Measurements from ENCODE around the gene PLEKHA4.
"Not testable (repeated sequence)": the region's sequence is repeated elsewhere in the genome, so short reads cannot be mapped to it uniquely, and the experiment has no call there.

Gene PLEKHA4

DNA sequence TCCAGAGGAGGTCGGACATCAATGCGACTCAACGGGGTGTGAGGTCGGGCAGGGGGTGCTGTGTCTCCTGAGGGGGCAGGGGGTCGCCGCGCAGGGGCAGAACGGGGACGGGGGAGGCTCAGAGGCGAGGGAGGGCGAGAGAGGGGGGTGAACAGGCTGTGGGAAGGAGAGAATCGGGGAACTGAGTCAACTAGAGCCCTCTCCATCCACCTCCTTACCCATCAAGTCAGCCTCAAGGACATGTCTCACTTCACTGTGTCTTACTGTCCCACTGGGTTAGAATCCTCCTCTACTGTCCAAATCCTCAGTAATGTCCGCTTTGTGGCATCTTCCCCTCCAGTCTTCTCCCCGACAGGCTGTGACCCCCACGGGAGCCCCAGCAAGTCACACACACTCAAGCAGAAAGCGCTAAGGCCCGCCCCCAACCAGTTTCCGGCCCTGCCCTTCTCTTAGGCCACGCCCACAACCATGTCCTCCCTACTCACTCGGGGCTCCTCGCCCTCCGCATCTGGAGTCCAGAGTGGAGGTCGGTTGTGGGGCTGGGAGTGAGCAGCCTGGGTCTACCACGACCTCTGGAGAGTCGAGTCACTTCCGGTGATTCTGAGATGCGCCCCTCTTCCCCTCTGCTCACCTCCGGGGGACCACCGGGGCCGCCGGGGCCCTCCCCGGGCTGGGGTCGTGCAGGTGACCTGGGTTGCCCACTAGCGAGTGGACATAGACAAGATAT is 9.3 kb downstream of the PLEKHA4 start:
- H3K4me3 ChIP-seq (ENCODE audit: low read depth, low read length): no peak overlapping the region
- no peak for DNase-seq
- no peaks in the 10 kb centered on the region for H3K27me3 ChIP-seq
- H3K36me3 ChIP-seq: peaks cover 8% of the 10 kb centered on the region; the same call in 1 of the 2 replicates
- H3K9me3 ChIP-seq: no peaks in the 10 kb centered on the region
- H3K4me1 ChIP-seq: no peaks in the 10 kb centered on the region
- TF ChIP-seq, protein P1, sequence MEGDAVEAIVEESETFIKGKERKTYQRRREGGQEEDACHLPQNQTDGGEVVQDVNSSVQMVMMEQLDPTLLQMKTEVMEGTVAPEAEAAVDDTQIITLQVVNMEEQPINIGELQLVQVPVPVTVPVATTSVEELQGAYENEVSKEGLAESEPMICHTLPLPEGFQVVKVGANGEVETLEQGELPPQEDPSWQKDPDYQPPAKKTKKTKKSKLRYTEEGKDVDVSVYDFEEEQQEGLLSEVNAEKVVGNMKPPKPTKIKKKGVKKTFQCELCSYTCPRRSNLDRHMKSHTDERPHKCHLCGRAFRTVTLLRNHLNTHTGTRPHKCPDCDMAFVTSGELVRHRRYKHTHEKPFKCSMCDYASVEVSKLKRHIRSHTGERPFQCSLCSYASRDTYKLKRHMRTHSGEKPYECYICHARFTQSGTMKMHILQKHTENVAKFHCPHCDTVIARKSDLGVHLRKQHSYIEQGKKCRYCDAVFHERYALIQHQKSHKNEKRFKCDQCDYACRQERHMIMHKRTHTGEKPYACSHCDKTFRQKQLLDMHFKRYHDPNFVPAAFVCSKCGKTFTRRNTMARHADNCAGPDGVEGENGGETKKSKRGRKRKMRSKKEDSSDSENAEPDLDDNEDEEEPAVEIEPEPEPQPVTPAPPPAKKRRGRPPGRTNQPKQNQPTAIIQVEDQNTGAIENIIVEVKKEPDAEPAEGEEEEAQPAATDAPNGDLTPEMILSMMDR (IDR thresholded peaks at IDR 0.05; ENCODE audit: low read depth, low read length): no peak

DNA sequence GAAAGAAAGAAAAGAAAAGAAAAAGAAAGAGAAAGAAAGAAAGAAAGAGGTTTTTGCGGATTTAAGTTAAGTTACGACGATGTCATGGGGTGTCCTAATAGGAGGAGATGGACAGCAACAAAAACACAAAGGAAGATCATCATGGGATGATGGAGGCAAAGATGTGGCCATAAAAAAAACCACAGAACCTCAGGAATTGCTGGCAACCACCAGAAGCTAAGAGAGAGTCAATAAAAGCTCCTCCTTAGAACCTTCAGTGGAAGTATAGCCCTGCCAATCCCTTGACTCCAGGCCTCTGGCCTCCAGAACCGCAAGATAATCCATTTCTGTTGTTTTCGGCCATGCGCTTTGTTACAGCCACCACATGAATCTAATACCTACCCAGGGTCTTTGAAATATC is 11.5 kb downstream of the PLEKHA4 start:
- Histone ChIP-seq H3K4me3 (ENCODE audit: low read depth, low read length) (no peak overlapping the region), H3K4me1 (no peaks in the 10 kb centered on the region), H3K9me3 (no peaks in the 10 kb centered on the region), H3K27me3 (no peaks in the 10 kb centered on the region), H3K36me3 (peaks cover 8% of the 10 kb centered on the region)
- TF ChIP-seq, protein P1 (IDR thresholded peaks at IDR 0.05; ENCODE audit: low read depth, low read length): no peak
- no peak for DNase-seq

DNA sequence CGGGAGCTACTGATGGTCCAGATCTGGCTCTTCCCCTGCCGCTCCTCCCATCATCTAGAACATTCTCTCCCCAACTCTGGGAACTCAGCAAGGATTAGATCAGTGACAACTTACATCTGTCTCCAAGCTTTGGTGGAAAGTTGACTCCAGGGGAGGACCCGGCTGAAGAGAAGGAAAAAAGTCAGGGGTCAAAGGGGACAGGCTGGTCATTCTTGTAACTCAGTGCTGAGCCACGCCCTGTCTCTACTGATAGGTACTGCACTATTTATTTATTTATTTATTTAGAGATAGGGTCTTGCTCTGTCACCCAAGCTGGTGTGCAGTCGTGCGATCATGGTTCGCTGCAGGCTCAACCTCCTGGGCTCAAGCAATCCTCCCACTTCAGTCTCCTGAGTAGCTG is 14.3 kb downstream of the PLEKHA4 start:
- no peak overlapping the region for H3K4me3 ChIP-seq (ENCODE audit: low read depth, low read length)
- H3K9me3 ChIP-seq: no peaks in the 10 kb centered on the region
- TF ChIP-seq, protein P1 (IDR thresholded peaks at IDR 0.05; ENCODE audit: low read depth, low read length): no peak
- no peaks in the 10 kb centered on the region for H3K27me3 ChIP-seq
- H3K4me1 ChIP-seq: no peaks in the 10 kb centered on the region
- DNase-seq: no peak
- no peaks in the 10 kb centered on the region; the same call in 1 of the 2 replicates for H3K36me3 ChIP-seq

DNA sequence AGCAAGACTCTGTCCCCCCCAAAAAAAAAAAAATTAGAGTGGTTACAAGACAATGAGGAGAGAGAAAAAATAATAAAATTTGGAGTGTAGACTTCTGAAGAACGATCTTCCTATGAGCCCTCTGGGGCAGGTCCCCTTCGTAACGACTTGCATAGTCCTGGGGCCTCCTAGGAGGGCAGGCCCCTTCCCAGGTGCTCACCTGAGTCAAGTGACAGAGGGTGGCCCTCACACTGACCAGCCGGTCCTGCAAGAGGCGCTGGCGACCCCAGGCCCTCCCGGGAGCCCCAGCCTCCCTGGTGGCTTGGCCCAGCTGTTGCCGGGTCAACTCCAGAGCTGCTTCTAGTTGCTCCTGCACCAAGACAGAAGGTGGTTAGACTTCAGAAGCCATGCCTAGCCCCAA is 14.9 kb downstream of the PLEKHA4 start:
- TF ChIP-seq, protein P1 (IDR thresholded peaks at IDR 0.05; ENCODE audit: low read depth, low read length): no peak
- Histone ChIP-seq H3K27me3 (no peaks in the 10 kb centered on the region), H3K4me3 (ENCODE audit: low read depth, low read length) (no peak overlapping the region), H3K36me3 (no peaks in the 10 kb centered on the region; the same call in 1 of the 2 replicates), H3K4me1 (no peaks in the 10 kb centered on the region), H3K9me3 (no peaks in the 10 kb centered on the region)
- no peak for DNase-seq

DNA sequence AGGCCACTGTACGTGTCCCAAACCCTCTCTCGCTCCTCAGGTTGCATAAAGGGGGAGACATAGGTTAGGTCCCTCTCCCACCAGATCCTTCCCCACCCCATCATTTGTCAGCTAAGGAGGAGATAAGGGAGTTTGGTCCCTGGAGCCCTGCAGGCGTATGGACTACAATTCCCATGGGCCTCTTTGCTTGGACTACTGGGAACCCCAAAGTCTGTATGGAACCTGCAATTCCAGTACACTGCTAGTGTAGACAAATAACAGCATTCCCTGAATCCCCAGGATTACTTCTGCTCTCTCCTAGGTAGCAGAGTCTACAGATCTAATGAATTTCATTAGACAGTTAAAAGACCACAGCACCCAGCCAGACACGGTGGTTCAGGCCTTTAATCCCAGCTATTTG is 16.1 kb downstream of the PLEKHA4 start:
- H3K36me3 ChIP-seq: no peaks in the 10 kb centered on the region; the same call in 1 of the 2 replicates
- DNase-seq: no peak
- no peaks in the 10 kb centered on the region for H3K27me3 ChIP-seq
- no peaks in the 10 kb centered on the region for H3K9me3 ChIP-seq
- no peak overlapping the region for H3K4me3 ChIP-seq (ENCODE audit: low read depth, low read length)
- TF ChIP-seq, protein P1 (IDR thresholded peaks at IDR 0.05; ENCODE audit: low read depth, low read length): no peak
- H3K4me1 ChIP-seq: no peaks in the 10 kb centered on the region

DNA sequence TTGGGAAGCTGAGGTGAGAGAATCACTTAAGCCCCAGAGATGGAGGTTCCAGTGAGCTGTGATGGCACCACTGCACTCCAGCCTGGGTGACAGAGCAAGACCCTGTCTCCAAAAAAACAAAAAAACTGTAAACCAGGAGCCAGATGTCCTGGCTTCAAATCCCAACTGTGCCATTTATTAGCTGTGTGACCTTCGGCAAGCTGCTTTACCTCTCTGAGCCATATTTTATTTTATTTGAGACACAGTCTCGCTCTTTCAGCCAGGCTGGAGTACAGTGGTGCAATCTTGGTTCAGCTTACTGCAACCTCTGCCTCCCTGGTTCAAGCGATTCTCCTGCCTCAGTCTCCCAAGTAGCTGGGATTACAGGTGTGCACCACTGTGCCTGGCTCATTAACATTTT is 21.8 kb downstream of the PLEKHA4 start:
- not testable (repeated sequence) for DNase-seq; H3K4me3 ChIP-seq (ENCODE audit: low read depth, low read length); H3K27me3 ChIP-seq; H3K4me1 ChIP-seq; H3K9me3 ChIP-seq; H3K36me3 ChIP-seq
